GM12874 (cell line): Measurements from ENCODE around the gene CSRP2.

Experiments used
- TF ChIP-seq, protein P1 (sequence below): IDR thresholded peaks from 2 replicates; pipeline ENCODE4 v1.5.1; 2011; ENCODE audit warnings: low read depth, mild to moderate bottlenecking, control low read depth, low read length, moderate library complexity; ENCODE audit not compliant: insufficient read depth

Gene CSRP2

DNA sequence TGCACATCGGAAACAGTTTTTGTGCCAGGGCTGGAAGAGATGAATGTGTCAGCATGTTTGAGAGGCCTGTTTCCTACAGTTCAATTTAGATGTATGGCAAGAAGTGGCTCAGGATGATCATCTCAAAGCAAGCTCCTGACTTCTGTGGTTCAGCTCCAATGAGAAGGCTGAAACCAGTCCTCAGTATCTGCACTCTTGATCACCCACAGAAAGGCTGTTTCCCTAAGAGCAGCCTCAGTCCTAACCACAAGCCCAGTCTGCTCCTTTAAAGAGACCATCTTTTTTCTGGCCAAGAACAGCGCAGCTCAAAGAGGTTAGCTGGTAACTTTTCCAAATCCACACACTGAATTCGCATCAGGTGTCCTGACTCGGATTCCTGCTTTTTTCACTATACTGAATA, 19.2 kb downstream of the CSRP2 start:
- TF ChIP-seq, protein P1, sequence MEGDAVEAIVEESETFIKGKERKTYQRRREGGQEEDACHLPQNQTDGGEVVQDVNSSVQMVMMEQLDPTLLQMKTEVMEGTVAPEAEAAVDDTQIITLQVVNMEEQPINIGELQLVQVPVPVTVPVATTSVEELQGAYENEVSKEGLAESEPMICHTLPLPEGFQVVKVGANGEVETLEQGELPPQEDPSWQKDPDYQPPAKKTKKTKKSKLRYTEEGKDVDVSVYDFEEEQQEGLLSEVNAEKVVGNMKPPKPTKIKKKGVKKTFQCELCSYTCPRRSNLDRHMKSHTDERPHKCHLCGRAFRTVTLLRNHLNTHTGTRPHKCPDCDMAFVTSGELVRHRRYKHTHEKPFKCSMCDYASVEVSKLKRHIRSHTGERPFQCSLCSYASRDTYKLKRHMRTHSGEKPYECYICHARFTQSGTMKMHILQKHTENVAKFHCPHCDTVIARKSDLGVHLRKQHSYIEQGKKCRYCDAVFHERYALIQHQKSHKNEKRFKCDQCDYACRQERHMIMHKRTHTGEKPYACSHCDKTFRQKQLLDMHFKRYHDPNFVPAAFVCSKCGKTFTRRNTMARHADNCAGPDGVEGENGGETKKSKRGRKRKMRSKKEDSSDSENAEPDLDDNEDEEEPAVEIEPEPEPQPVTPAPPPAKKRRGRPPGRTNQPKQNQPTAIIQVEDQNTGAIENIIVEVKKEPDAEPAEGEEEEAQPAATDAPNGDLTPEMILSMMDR: no peak

DNA sequence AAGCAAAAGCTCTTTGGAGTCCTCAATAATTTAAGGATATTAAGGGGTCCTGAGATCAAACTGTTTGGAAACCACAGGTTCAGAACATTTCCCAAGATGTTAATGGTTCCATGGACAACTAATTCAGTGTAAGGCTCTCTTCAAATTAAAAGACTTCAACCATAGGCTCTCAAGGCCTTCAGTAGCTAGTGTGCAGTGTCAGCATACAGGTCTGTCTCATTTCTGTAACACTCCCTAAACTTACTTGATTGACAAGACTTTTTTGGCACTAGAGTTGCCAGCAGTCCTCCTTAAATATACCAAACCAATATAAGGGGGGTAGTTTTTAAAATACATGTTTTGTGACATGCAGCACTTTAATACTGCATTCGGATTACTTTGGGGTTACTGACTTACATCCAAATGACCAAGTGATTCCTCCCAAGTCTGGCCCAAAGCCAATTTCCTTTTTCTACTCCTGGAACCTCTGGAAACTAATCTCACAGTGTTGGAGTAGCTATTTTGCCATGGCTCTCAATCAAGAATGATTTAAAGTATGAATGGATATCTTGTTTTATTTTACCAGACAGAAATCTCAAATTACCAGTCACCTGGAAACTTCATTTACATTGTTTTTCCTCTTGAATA, 22.7 kb downstream of the CSRP2 start:
- TF ChIP-seq, protein P1: no peak

DNA sequence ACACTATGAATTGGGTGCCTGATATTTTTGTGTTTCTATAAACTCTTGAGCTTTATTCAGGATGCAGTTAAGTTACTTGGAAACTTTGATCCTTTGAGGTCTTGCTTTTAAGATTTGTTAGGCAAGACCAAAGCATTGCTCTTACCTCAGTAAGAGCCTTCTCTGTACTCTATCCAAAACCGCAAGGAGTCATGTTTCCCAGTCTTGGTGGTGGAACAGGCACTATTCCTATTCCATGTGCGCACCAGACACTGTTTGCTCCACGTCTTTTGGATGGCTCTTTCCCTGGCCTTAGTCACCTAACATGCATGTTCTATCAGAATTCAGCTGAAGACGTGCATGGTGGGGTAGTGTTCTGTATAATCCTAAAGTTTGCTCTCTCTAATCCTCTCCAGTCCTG, 23.5 kb downstream of the CSRP2 start:
- TF ChIP-seq, protein P1: no peak

- TF ChIP-seq, protein P1: no peak
Measured at GRCh38 chr12:76852106-76852505, 26.7 kb downstream of the CSRP2 start.

DNA sequence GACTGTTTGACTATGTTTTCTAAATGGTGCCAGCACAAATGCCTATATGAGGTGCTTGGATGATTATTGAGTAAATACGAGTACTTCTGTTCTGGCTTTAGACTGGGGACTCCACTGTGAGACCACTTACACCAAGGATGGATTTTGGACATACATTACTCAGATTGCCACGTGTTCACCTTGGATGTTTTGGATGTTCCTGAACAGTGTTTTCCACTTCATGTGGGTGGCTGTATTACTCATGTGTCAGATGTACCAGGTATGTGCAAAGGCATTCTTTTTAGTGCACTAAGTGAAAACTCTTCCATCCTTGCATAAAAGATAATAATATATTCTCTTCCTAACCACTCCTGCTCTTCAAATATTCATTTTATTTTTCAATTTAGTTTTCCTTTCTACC, 30.7 kb downstream of the CSRP2 start:
- TF ChIP-seq, protein P1: no peak

- TF ChIP-seq, protein P1: no peak
Measured at GRCh38 chr12:76847260-76847659, 31.6 kb downstream of the CSRP2 start.

- TF ChIP-seq, protein P1: no peak
Measured at GRCh38 chr12:76836633-76837032, 42.2 kb downstream of the CSRP2 start.
